ENCODE data around the gene MYO1B. TPM values are rescaled to one million over a fixed set of nuclear protein-coding genes. Genes with fewer than 3 reads are reported as not detected.

Gene MYO1B
- total and polyA plus RNA-seq, 10 of the 15 experiments (the other 5 are each of a cell fraction or from before 2014, with no cell fraction given) = 0.10 to 4.2 (median 1.6) TPM

DNA sequence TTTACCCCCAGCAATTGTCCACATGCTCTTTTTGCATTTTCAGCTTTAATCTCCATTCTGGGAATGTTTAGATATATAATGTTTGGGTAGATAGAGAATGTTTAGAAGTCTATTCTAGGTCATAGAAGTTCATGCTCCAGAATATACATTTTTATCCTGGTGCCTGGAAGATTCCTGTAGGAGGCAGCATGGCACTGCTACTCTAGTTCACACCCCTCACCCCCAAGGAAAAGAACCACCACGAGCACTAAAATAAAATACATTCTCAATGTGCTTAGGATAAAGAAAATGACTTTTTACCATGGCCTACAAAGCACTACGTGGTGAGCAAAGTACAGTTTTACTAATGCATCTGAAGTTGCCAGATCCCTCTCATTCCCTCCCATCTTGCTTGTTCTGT is 53.8 kb downstream of the MYO1B start:
- H3K36me3 ChIP-seq (ENCODE audit: control insufficient read depth in 2 of 2, insufficient read depth in 2 of 2, low read length in 1 of 2) = no peaks in the 10 kb centered on the region
- no peak overlapping the region for H3K4me3 ChIP-seq
- no peaks in the 10 kb centered on the region for H3K79me2 ChIP-seq (ENCODE audit: control insufficient read depth, insufficient read depth, low read length)
- ChIA-PET SMC1A (ENCODE audit: uncharacterized antibody, unreplicated experiment) (interaction anchor here (1.2 kb wide), 1 partner anchor 11 kb away, joined by 3 read pairs; no protein-coding TSS in a partner anchor), POLR2A (no interaction called here), CTCF (interaction anchor here (1.3 kb wide), 1 partner anchor 92 kb away, joined by 3 read pairs; no protein-coding TSS in a partner anchor), RAD21 (ENCODE audit: unreplicated experiment) (no interaction called here)
- no peak overlapping the region for H2AFZ ChIP-seq (ENCODE audit: control insufficient read depth, low read depth, low read length)
- H4K20me1 ChIP-seq (ENCODE audit: control insufficient read depth, insufficient read depth) = no peaks in the 10 kb centered on the region
- WGBS (ENCODE audit: insufficient coverage, insufficient replicate concordance, low lambda C conversion rate, missing lambda C conversion rate) = 5% methylated on average over 2 of the region's 2 CpGs
- in situ Hi-C loops (cut with MboI) (no loop called here), intact Hi-C loops (cut with micrococcal nuclease; ENCODE audit: unreplicated experiment) (no loop called here)
- TF ChIP-seq, protein P1, sequence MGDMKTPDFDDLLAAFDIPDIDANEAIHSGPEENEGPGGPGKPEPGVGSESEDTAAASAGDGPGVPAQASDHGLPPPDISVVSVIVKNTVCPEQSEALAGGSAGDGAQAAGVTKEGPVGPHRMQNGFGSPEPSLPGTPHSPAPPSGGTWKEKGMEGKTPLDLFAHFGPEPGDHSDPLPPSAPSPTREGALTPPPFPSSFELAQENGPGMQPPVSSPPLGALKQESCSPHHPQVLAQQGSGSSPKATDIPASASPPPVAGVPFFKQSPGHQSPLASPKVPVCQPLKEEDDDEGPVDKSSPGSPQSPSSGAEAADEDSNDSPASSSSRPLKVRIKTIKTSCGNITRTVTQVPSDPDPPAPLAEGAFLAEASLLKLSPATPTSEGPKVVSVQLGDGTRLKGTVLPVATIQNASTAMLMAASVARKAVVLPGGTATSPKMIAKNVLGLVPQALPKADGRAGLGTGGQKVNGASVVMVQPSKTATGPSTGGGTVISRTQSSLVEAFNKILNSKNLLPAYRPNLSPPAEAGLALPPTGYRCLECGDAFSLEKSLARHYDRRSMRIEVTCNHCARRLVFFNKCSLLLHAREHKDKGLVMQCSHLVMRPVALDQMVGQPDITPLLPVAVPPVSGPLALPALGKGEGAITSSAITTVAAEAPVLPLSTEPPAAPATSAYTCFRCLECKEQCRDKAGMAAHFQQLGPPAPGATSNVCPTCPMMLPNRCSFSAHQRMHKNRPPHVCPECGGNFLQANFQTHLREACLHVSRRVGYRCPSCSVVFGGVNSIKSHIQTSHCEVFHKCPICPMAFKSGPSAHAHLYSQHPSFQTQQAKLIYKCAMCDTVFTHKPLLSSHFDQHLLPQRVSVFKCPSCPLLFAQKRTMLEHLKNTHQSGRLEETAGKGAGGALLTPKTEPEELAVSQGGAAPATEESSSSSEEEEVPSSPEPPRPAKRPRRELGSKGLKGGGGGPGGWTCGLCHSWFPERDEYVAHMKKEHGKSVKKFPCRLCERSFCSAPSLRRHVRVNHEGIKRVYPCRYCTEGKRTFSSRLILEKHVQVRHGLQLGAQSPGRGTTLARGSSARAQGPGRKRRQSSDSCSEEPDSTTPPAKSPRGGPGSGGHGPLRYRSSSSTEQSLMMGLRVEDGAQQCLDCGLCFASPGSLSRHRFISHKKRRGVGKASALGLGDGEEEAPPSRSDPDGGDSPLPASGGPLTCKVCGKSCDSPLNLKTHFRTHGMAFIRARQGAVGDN (IDR thresholded peaks at IDR 0.05) = no peak
- TF ChIP-seq, protein P2, sequence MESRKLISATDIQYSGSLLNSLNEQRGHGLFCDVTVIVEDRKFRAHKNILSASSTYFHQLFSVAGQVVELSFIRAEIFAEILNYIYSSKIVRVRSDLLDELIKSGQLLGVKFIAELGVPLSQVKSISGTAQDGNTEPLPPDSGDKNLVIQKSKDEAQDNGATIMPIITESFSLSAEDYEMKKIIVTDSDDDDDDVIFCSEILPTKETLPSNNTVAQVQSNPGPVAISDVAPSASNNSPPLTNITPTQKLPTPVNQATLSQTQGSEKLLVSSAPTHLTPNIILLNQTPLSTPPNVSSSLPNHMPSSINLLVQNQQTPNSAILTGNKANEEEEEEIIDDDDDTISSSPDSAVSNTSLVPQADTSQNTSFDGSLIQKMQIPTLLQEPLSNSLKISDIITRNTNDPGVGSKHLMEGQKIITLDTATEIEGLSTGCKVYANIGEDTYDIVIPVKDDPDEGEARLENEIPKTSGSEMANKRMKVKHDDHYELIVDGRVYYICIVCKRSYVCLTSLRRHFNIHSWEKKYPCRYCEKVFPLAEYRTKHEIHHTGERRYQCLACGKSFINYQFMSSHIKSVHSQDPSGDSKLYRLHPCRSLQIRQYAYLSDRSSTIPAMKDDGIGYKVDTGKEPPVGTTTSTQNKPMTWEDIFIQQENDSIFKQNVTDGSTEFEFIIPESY (IDR thresholded peaks at IDR 0.05) = no peak
- TF ChIP-seq SRF (IDR thresholded peaks at IDR 0.05; ENCODE audit: low read depth in 2 of 2, low read length in 2 of 2) (no peak), JUNB (IDR thresholded peaks at IDR 0.05) (no peak), ZBED1 (IDR thresholded peaks at IDR 0.05; ENCODE audit: borderline replicate concordance) (no peak), SREBF1 (IDR thresholded peaks at IDR 0.05; ENCODE audit: low read length) (no peak), CBX3 (IDR thresholded peaks at IDR 0.05; ENCODE audit: borderline replicate concordance, low read depth) (no peak), RUNX3 (IDR thresholded peaks at IDR 0.05; ENCODE audit: low read length) (no peak), EP300 (IDR thresholded peaks at IDR 0.05; ENCODE audit: borderline replicate concordance in 1 of 2, control insufficient read depth in 1 of 2, low read depth in 2 of 2, low read length in 2 of 2) (no peak), FOXM1 (IDR thresholded peaks at IDR 0.05; ENCODE audit: low read depth, low read length) (no peak)
- TF ChIP-seq, protein P3, sequence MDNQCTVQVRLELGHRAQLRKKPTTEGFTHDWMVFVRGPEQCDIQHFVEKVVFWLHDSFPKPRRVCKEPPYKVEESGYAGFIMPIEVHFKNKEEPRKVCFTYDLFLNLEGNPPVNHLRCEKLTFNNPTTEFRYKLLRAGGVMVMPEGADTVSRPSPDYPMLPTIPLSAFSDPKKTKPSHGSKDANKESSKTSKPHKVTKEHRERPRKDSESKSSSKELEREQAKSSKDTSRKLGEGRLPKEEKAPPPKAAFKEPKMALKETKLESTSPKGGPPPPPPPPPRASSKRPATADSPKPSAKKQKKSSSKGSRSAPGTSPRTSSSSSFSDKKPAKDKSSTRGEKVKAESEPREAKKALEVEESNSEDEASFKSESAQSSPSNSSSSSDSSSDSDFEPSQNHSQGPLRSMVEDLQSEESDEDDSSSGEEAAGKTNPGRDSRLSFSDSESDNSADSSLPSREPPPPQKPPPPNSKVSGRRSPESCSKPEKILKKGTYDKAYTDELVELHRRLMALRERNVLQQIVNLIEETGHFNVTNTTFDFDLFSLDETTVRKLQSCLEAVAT (IDR thresholded peaks at IDR 0.05) = no peak
- ATAC-seq (no peak), FAIRE-seq (no peak), DNase-seq (ENCODE audit: low read depth, low spot score) (no peak)
- H3K27me3 ChIP-seq (replicated peaks in 1 of 2; ENCODE audit: control insufficient read depth in 2 of 2, insufficient read depth in 2 of 2, low read length in 1 of 2) = peaks cover 0 to 3% of the 10 kb centered on the region in 2 experiments; a peak in 2 of 4 replicates
- H3K9ac ChIP-seq (ENCODE audit: control insufficient read depth, insufficient read depth, low read length) = no peak overlapping the region
- H3K4me2 ChIP-seq (ENCODE audit: control insufficient read depth, insufficient read depth) = no peak overlapping the region
- no peak overlapping the region for H3K27ac ChIP-seq (ENCODE audit: control insufficient read depth, insufficient read depth)
- no peaks in the 10 kb centered on the region for H3K9me3 ChIP-seq (replicated peaks; ENCODE audit: control insufficient read depth, insufficient read depth, low read length)
- no TSS peak for BruUV-seq (replicated peaks)
- H3K4me1 ChIP-seq (ENCODE audit: control insufficient read depth, insufficient read depth, low read length) = no peaks in the 10 kb centered on the region

Data from GM12878 (cell line).